Activated T-helper 17 cell treated with anti-CD3 and anti-CD28 coated beads, Interleukin-2, amount 50 U/mL, for 72 hours (primary cell): ENCODE data around the gene TXNDC5. TPM values are rescaled to one million over a fixed set of nuclear protein-coding genes. Genes with fewer than 3 reads are reported as not detected.
"Not testable (repeated sequence)": the region's sequence is repeated elsewhere in the genome, so short reads cannot be mapped to it uniquely, and the experiment has no call there.

Experiments used
- ATAC-seq: fragments of 150-1000 bp; cut with Tn5 transposase; replicated peaks from 2 replicates; pipeline ENCODE4 v1.10.0; 2021; ENCODE audit warnings: mild to moderate bottlenecking, moderate library complexity
- H3K27ac Mint-ChIP-seq: one replicate; pipeline ENCODE4 v1.8.0; 2022; ENCODE audit warnings: mixed read lengths
- H3K27me3 Mint-ChIP-seq: one replicate; pipeline ENCODE4 v1.8.0; 2022; ENCODE audit warnings: mixed read lengths
- H3K36me3 Mint-ChIP-seq: one replicate; pipeline ENCODE4 v1.8.0; 2022; ENCODE audit warnings: low read depth, mild to moderate bottlenecking, mixed read lengths
- H3K4me1 Mint-ChIP-seq: one replicate; pipeline ENCODE4 v1.8.0; 2022; ENCODE audit warnings: mixed read lengths
- H3K4me3 Mint-ChIP-seq: one replicate; pipeline ENCODE4 v1.8.0; 2022; ENCODE audit warnings: mild to moderate bottlenecking, mixed read lengths
- H3K9me3 Mint-ChIP-seq: one replicate; pipeline ENCODE4 v1.8.0; 2022; ENCODE audit warnings: mixed read lengths
- total RNA-seq, 2 donors: library from RNA; stranded (reverse); gene quantifications; one replicate each; pipeline ENCODE4 v1.2.3, GENCODE V29; 2022

The TXNDC5 gene
- total RNA-seq, 2 donors from 2014 or later: 48.3 to 95.0 TPM

- H3K27ac Mint-ChIP-seq: no peak overlapping the region
- H3K36me3 Mint-ChIP-seq: peaks cover 100% of the 10 kb centered on the region
- no peaks in the 10 kb centered on the region for H3K9me3 Mint-ChIP-seq
- no peaks in the 10 kb centered on the region for H3K27me3 Mint-ChIP-seq
- ATAC-seq: no peak
- no peak overlapping the region for H3K4me3 Mint-ChIP-seq
- no peaks in the 10 kb centered on the region for H3K4me1 Mint-ChIP-seq
These were observed 15.5 kb downstream of the TXNDC5 start for GRCh38 chr6:7895125-7895423.

- Mint-ChIP-seq H3K4me3 (no peak overlapping the region), H3K27me3 (no peaks in the 10 kb centered on the region), H3K27ac (no peak overlapping the region), H3K36me3 (peaks cover 100% of the 10 kb centered on the region), H3K9me3 (no peaks in the 10 kb centered on the region), H3K4me1 (no peaks in the 10 kb centered on the region)
- ATAC-seq: no peak
These were observed 16.1 kb downstream of the TXNDC5 start for GRCh38 chr6:7894262-7895124.

- Mint-ChIP-seq H3K36me3 (peaks cover 100% of the 10 kb centered on the region), H3K27me3 (no peaks in the 10 kb centered on the region), H3K9me3 (no peaks in the 10 kb centered on the region), H3K27ac (no peak overlapping the region), H3K4me1 (no peaks in the 10 kb centered on the region), H3K4me3 (no peak overlapping the region)
- no peak for ATAC-seq
These were observed 17.2 kb downstream of the TXNDC5 start for GRCh38 chr6:7893342-7893741.

GRCh38 chr6:7892367-7892766, 18.2 kb downstream of the TXNDC5 start:
- not testable (repeated sequence) for ATAC-seq, H3K4me1 Mint-ChIP-seq, H3K27me3 Mint-ChIP-seq, H3K27ac Mint-ChIP-seq, H3K9me3 Mint-ChIP-seq, H3K4me3 Mint-ChIP-seq
- H3K36me3 Mint-ChIP-seq: peaks cover 100% of the 10 kb centered on the region

DNA sequence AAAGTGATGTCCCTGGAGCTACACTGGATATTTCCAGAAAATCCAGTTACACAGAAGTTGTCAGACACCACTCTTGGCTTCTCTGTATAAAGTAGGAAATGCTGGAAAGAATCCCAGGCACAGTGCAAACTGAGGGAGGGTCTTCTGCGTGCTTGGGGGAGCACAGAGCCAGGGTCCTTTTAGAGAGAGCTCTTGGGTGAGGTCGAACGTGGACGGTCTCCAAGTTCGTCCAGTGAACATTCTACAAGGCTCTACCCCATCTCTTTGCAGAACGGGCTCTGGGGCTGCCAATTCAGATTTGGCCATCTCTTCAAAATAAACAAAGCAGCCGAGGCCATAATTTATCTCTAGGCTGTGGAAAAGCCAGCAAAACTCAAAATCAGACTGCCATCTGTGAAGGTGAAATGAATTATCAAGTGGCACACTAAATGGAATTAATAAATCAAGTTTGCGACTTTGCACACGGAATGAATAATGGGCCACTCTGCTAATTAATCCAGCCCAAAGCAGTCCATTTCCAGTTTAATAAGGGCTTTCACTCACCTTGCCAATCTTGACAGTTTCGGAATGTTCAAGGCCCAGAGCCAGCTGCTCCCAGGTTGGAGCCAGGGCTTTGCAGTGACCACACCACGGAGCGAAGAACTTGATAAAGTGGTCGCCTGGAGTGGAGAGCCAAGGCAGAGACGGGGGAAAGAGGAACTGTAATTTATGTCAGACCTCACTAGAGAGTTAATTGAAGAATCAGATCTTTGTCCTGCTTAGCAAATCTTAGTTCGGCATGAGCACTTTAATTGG, 19.3 kb downstream of the TXNDC5 start:
- Mint-ChIP-seq H3K4me3 (no peak overlapping the region), H3K27ac (no peak overlapping the region), H3K9me3 (no peaks in the 10 kb centered on the region), H3K27me3 (no peaks in the 10 kb centered on the region), H3K36me3 (peaks cover 100% of the 10 kb centered on the region), H3K4me1 (no peaks in the 10 kb centered on the region)
- no peak for ATAC-seq

- no peak for ATAC-seq
- Mint-ChIP-seq H3K36me3 (peaks cover 100% of the 10 kb centered on the region), H3K27me3 (no peaks in the 10 kb centered on the region), H3K4me1 (no peaks in the 10 kb centered on the region), H3K4me3 (no peak overlapping the region), H3K27ac (no peak overlapping the region), H3K9me3 (no peaks in the 10 kb centered on the region)
These were observed 21.8 kb downstream of the TXNDC5 start for GRCh38 chr6:7888587-7889357.

GRCh38 chr6:7887278-7887991, 23.2 kb downstream of the TXNDC5 start:
- H3K4me3 Mint-ChIP-seq: no peak overlapping the region
- no peak for ATAC-seq
- H3K27ac Mint-ChIP-seq: peak overlapping the region; percentile 22
- H3K9me3 Mint-ChIP-seq: no peaks in the 10 kb centered on the region
- H3K36me3 Mint-ChIP-seq: peaks cover 100% of the 10 kb centered on the region
- H3K27me3 Mint-ChIP-seq: no peaks in the 10 kb centered on the region
- no peaks in the 10 kb centered on the region for H3K4me1 Mint-ChIP-seq

GRCh38 chr6:7886132-7886531, 24.5 kb downstream of the TXNDC5 start:
- H3K4me1 Mint-ChIP-seq: no peaks in the 10 kb centered on the region
- peaks cover 100% of the 10 kb centered on the region for H3K36me3 Mint-ChIP-seq
- H3K27me3 Mint-ChIP-seq: no peaks in the 10 kb centered on the region
- no peak overlapping the region for H3K27ac Mint-ChIP-seq
- H3K4me3 Mint-ChIP-seq: no peak overlapping the region
- no peak for ATAC-seq
- H3K9me3 Mint-ChIP-seq: no peaks in the 10 kb centered on the region

- no peaks in the 10 kb centered on the region for H3K9me3 Mint-ChIP-seq
- ATAC-seq: no peak
- peaks cover 86% of the 10 kb centered on the region for H3K36me3 Mint-ChIP-seq
- peak overlapping the region; percentile 33 for H3K27ac Mint-ChIP-seq
- no peaks in the 10 kb centered on the region for H3K4me1 Mint-ChIP-seq
- no peaks in the 10 kb centered on the region for H3K27me3 Mint-ChIP-seq
- H3K4me3 Mint-ChIP-seq: no peak overlapping the region
These were observed 27.2 kb downstream of the TXNDC5 start for GRCh38 chr6:7883381-7883780.

DNA sequence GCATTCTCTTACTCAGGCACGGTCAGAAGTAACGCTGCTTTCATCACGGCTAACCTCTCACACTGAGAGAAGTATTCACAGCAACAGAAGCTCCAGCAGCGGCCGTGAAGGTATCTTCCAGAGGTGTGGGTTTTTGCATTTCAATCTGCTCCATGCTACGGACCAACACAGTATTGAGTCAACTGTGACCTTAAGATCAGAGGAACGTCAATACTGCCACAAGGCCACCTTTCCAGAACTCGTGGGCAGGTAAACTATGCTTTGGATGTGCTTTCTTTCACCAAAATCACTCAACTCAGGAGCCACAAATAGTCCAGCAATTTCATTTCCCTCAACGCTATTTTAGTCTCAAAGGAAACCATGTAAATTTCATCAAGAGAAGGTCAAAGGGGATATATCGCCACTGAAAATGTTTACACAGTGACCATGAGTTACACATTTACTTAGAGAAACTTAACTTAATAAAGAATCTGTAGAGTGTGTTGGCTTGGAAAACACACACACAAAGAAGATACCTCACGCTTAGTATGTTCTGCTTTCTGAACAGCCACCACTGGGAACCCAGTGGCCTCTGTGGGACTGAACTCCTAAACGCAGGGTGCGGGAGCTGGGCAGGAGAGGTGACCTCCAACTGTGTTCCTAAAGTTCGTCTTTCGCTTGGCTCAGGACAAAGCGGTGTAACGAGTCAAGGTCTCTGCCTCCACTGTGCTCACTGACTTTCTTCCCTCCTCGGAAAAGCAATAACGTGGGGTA, 27.9 kb downstream of the TXNDC5 start:
- H3K4me3 Mint-ChIP-seq: no peak overlapping the region
- no peaks in the 10 kb centered on the region for H3K9me3 Mint-ChIP-seq
- no peak for ATAC-seq
- H3K36me3 Mint-ChIP-seq: peaks cover 79% of the 10 kb centered on the region
- H3K27ac Mint-ChIP-seq: peak overlapping the region; percentile 33
- H3K4me1 Mint-ChIP-seq: no peaks in the 10 kb centered on the region
- no peaks in the 10 kb centered on the region for H3K27me3 Mint-ChIP-seq

GRCh38 chr6:7881765-7882500, 28.7 kb downstream of the TXNDC5 start:
- Mint-ChIP-seq H3K4me3 (no peak overlapping the region), H3K27me3 (no peaks in the 10 kb centered on the region), H3K27ac (no peak overlapping the region), H3K36me3 (peaks cover 71% of the 10 kb centered on the region), H3K4me1 (no peaks in the 10 kb centered on the region), H3K9me3 (no peaks in the 10 kb centered on the region)
- ATAC-seq: no peak

GRCh38 chr6:7880718-7881107, 29.9 kb downstream of the TXNDC5 start:
- Mint-ChIP-seq H3K27me3 (no peaks in the 10 kb centered on the region), H3K4me1 (no peaks in the 10 kb centered on the region), H3K9me3 (no peaks in the 10 kb centered on the region), H3K4me3 (no peak overlapping the region), H3K27ac (no peak overlapping the region), H3K36me3 (peaks cover 59% of the 10 kb centered on the region)
- no peak for ATAC-seq
